GM12872 (cell line): ENCODE measurements around the gene SLC7A9.

ENCODE experiments used
- TF ChIP-seq, protein P1 (sequence below): IDR thresholded peaks from 3 replicates; pipeline ENCODE4 v1.5.1; 2011; ENCODE audit warnings: low read depth, mild to moderate bottlenecking, low read length, moderate library complexity; ENCODE audit not compliant: insufficient read depth

Gene SLC7A9

GRCh38 chr19:32875428-32875827 is 5.9 kb upstream of the SLC7A9 start:
- TF ChIP-seq, protein P1, sequence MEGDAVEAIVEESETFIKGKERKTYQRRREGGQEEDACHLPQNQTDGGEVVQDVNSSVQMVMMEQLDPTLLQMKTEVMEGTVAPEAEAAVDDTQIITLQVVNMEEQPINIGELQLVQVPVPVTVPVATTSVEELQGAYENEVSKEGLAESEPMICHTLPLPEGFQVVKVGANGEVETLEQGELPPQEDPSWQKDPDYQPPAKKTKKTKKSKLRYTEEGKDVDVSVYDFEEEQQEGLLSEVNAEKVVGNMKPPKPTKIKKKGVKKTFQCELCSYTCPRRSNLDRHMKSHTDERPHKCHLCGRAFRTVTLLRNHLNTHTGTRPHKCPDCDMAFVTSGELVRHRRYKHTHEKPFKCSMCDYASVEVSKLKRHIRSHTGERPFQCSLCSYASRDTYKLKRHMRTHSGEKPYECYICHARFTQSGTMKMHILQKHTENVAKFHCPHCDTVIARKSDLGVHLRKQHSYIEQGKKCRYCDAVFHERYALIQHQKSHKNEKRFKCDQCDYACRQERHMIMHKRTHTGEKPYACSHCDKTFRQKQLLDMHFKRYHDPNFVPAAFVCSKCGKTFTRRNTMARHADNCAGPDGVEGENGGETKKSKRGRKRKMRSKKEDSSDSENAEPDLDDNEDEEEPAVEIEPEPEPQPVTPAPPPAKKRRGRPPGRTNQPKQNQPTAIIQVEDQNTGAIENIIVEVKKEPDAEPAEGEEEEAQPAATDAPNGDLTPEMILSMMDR = no peak

- TF ChIP-seq, protein P1 = no peak
These were observed 5.0 kb upstream of the SLC7A9 start for GRCh38 chr19:32874605-32875004.

- TF ChIP-seq, protein P1 = no peak
These were observed 3.8 kb upstream of the SLC7A9 start for GRCh38 chr19:32873247-32873959.

GRCh38 chr19:32872391-32872790 is 2.8 kb upstream of the SLC7A9 start:
- TF ChIP-seq, protein P1 = no peak

DNA sequence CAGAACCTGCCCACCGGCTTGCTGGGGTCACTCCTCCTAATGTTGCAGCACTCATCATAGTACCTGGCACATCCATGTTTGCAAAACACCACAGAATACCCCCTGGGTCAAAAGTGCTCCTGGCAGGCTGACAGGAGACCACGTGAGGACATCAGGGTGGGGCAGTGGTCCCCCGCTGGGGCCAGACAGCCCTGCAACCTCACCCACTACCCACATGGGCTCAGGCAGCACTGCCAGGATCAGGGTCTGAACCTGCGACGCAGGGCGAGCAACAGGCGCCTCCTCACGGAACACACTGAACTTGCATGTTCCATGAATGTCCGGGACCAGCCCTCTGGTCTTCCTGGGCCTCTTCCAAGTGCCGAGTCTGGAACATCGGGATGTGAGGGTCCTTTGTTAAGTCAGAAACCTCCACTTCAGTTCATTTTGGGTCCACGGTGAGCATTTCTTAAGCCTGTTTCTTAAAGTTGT is 1.4 kb upstream of the SLC7A9 start:
- TF ChIP-seq, protein P1 = no peak

- TF ChIP-seq, protein P1 = no peak
These were observed 503 bp upstream of the SLC7A9 start for GRCh38 chr19:32869966-32870573.

DNA sequence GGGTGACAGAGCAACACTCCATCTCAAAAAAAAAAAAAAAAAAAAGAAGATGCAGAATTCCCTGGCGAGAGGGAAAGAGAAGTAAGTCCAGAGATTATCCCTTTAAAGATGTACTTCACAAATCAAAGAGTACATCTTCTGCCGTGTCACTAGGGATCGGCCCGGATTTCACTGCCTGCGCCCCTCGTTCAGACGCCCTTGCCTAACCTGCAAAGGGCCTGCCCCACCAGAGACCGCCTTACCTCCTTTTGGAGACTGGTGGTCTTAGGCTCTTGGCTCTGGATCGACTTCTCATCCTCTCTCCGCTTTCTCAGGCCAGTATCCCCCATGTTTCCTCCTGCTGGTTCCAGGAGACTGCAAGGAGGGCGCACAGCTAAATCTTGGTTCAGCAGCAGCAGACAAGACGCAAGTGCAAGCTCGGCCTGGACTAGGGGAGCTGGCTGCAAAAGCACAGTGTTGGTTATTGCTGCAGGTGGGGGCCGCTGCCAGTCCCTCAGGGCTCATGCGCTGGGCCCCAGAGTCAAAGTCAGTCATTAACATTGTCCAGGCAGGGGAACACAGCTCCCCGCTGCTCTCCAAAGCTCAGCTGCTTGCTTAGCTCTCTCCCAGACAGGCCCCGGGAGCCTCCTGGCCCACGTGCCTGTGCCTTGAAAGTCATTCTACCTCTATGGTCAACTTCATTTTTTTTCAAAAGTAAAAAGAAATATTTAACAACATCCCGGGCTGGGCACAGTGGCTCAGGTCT is 1.2 kb downstream of the SLC7A9 start:
- TF ChIP-seq, protein P1 = no peak
